HEK293 (cell line): Measurements from ENCODE around the gene GDF2.

Source experiments
- CTCF ChIP-seq: fragments of 450-650 bp; formaldehyde crosslinking; IDR thresholded peaks from 2 replicates; pipeline ENCODE4 v1.5.1; 2016; ENCODE audit warnings: missing biosample characterization, missing genetic modification characterization
- TCF7L2 ChIP-seq: IDR thresholded peaks from 2 replicates; pipeline ENCODE4 v1.6.1; 2011; ENCODE audit warnings: low read depth, mild to moderate bottlenecking, inconsistent platforms, low read length, moderate library complexity, borderline replicate concordance
- YY1 ChIP-seq: fragments of 450-650 bp; formaldehyde crosslinking; IDR thresholded peaks from 2 replicates; pipeline ENCODE4 v1.5.1; 2018; ENCODE audit warnings: missing biosample characterization, missing genetic modification characterization
- ZBTB10 ChIP-seq: fragments of 450-650 bp; formaldehyde crosslinking; IDR thresholded peaks from 2 replicates; pipeline ENCODE4 v1.5.1; 2016; ENCODE audit warnings: missing biosample characterization, missing genetic modification characterization
- ZNF302 ChIP-seq: fragments of 450-650 bp; formaldehyde crosslinking; IDR thresholded peaks from 2 replicates; pipeline ENCODE4 v1.5.1; 2016; ENCODE audit warnings: missing biosample characterization, missing genetic modification characterization, low read depth
- ZNF580 ChIP-seq: fragments of 450-650 bp; formaldehyde crosslinking; IDR thresholded peaks from 2 replicates; pipeline ENCODE4 v1.5.1; 2016; ENCODE audit warnings: missing biosample characterization, missing genetic modification characterization
- ZNF629 ChIP-seq: fragments of 450-650 bp; formaldehyde crosslinking; IDR thresholded peaks from 2 replicates; pipeline ENCODE4 v1.5.1; 2017; ENCODE audit warnings: missing biosample characterization, missing genetic modification characterization
- ZNF785 ChIP-seq: fragments of 450-650 bp; formaldehyde crosslinking; IDR thresholded peaks from 2 replicates; pipeline ENCODE4 v1.5.1; 2016; ENCODE audit warnings: missing biosample characterization, missing genetic modification characterization
- ZNF843 ChIP-seq: fragments of 450-650 bp; formaldehyde crosslinking; IDR thresholded peaks from 2 replicates; pipeline ENCODE4 v1.5.1; 2016; ENCODE audit warnings: missing biosample characterization, missing genetic modification characterization

- TF ChIP-seq CTCF (tag by site-specific recombination) (no peak), ZNF302 (tag by site-specific recombination) (no peak), ZNF580 (tag by site-specific recombination) (no peak), ZNF629 (tag by site-specific recombination) (no peak), YY1 (tag by site-specific recombination) (no peak), ZBTB10 (tag by site-specific recombination) (no peak), TCF7L2 (no peak), ZNF843 (tag by site-specific recombination) (no peak), ZNF785 (tag by site-specific recombination) (no peak)
These were observed 9.2 kb downstream of the GDF2 start for GRCh38 chr10:47331491-47331890.
